ENCODE results near the gene SNAP25. TPM values are rescaled to one million over a fixed set of nuclear protein-coding genes. Genes with fewer than 3 reads are reported as not detected.

The SNAP25 gene
- total RNA-seq, 1 donor from 2014 or later: 1.6 TPM

GRCh38 chr20:10240655-10241054 is 22.0 kb downstream of the SNAP25 start:
- Mint-ChIP-seq H3K9me3 (ENCODE audit: unreplicated experiment) (no peaks in the 10 kb centered on the region), H3K4me1 (ENCODE audit: unreplicated experiment) (peaks cover 2% of the 10 kb centered on the region), H3K36me3 (ENCODE audit: unreplicated experiment) (no peaks in the 10 kb centered on the region), H3K4me3 (ENCODE audit: unreplicated experiment) (no peak overlapping the region), H3K27me3 (ENCODE audit: unreplicated experiment) (peaks cover 2% of the 10 kb centered on the region), H3K27ac (ENCODE audit: unreplicated experiment) (no peak overlapping the region)
- TF ChIP-seq, protein P1, sequence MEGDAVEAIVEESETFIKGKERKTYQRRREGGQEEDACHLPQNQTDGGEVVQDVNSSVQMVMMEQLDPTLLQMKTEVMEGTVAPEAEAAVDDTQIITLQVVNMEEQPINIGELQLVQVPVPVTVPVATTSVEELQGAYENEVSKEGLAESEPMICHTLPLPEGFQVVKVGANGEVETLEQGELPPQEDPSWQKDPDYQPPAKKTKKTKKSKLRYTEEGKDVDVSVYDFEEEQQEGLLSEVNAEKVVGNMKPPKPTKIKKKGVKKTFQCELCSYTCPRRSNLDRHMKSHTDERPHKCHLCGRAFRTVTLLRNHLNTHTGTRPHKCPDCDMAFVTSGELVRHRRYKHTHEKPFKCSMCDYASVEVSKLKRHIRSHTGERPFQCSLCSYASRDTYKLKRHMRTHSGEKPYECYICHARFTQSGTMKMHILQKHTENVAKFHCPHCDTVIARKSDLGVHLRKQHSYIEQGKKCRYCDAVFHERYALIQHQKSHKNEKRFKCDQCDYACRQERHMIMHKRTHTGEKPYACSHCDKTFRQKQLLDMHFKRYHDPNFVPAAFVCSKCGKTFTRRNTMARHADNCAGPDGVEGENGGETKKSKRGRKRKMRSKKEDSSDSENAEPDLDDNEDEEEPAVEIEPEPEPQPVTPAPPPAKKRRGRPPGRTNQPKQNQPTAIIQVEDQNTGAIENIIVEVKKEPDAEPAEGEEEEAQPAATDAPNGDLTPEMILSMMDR (IDR thresholded peaks at IDR 0.05): no peak
- DNase-seq (ENCODE audit: extremely low spot score, unreplicated experiment): no peak

DNA sequence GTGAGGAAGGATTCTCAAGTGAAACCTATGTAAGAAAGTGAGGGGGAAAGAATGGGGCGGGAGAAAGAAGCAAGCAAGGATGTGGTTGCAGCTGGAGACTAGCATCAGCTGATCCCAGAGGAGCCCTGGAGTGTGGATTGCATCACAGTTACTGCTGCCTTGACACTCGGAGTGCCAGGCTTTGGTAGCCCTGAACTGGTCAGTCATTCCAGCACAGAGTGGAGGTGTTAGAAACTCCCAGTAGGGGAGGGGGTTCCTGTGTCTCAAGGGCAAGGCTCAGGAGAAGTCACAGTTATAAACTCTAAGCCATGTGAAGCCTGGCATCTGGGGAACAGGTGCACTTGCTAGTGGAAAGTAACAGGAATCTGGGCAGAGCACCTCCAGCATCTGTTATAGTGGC is 23.5 kb downstream of the SNAP25 start:
- Mint-ChIP-seq H3K4me1 (ENCODE audit: unreplicated experiment) (peaks cover 2% of the 10 kb centered on the region), H3K27ac (ENCODE audit: unreplicated experiment) (no peak overlapping the region), H3K9me3 (ENCODE audit: unreplicated experiment) (no peaks in the 10 kb centered on the region), H3K36me3 (ENCODE audit: unreplicated experiment) (no peaks in the 10 kb centered on the region), H3K4me3 (ENCODE audit: unreplicated experiment) (no peak overlapping the region), H3K27me3 (ENCODE audit: unreplicated experiment) (peaks cover 4% of the 10 kb centered on the region)
- DNase-seq (ENCODE audit: extremely low spot score, unreplicated experiment): no peak
- TF ChIP-seq, protein P1 (IDR thresholded peaks at IDR 0.05): no peak

DNA sequence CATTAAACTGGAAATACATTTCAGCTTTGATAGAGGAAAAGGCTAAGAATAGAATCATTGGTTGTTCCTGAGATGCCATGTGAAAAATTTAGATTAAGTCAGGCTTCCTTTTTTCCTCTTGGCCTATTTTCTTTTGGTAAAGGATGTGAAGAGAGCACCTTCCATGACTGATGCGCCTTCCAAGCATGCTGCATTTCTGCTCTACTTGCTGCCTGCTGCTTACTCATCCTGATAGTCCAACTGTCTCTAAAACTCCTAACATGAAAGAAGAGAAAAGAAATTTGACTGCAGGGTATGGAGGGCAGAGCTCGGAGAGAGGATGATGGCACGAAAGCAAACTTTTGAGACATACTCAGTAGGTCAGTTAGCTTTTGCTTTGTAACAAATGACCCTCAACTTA is 28.8 kb downstream of the SNAP25 start:
- Mint-ChIP-seq H3K27me3 (ENCODE audit: unreplicated experiment) (peaks cover 4% of the 10 kb centered on the region), H3K36me3 (ENCODE audit: unreplicated experiment) (no peaks in the 10 kb centered on the region), H3K4me3 (ENCODE audit: unreplicated experiment) (no peak overlapping the region), H3K27ac (ENCODE audit: unreplicated experiment) (no peak overlapping the region), H3K4me1 (ENCODE audit: unreplicated experiment) (no peaks in the 10 kb centered on the region), H3K9me3 (ENCODE audit: unreplicated experiment) (no peaks in the 10 kb centered on the region)
- no peak for DNase-seq (ENCODE audit: extremely low spot score, unreplicated experiment)
- TF ChIP-seq, protein P1 (IDR thresholded peaks at IDR 0.05): no peak

DNA sequence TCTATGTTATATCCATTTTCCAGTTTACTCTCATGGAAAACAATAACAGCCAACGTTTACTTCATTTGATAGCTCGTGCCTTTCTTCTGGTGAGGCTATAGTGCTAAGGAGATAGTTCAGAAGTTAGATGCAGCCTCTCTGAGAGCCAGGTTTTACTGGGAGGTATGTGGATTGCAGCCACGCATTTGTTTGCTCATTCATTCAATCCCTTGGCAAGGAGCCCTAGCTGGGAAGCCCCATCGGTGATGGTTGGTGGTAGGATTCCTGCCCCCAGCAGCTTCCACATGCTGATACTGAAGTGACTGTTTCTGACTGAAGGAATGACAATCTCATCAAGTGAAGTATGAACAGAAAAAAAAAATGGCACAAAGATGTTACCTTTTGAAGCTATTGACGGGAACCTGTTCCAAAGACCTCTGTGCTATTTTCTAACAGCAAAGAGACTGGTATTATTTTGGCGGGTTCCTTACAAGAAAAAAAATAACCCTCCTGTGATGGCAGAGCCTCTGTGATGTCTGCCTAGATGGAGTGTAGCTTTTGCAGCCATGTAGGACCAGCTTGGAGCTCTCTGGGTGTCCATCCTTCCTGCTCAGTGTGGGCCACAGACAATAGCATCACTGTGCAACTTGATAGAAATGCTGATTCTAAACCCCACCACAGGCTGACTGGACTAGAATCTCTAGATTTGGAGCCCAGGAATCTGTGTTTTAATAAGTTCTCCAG is 30.6 kb downstream of the SNAP25 start:
- TF ChIP-seq, protein P1 (IDR thresholded peaks at IDR 0.05): no peak
- H3K4me3 Mint-ChIP-seq (ENCODE audit: unreplicated experiment): no peak overlapping the region
- no peaks in the 10 kb centered on the region for H3K4me1 Mint-ChIP-seq (ENCODE audit: unreplicated experiment)
- H3K27me3 Mint-ChIP-seq (ENCODE audit: unreplicated experiment): peaks cover 2% of the 10 kb centered on the region
- H3K27ac Mint-ChIP-seq (ENCODE audit: unreplicated experiment): no peak overlapping the region
- no peaks in the 10 kb centered on the region for H3K9me3 Mint-ChIP-seq (ENCODE audit: unreplicated experiment)
- DNase-seq (ENCODE audit: extremely low spot score, unreplicated experiment): no peak
- H3K36me3 Mint-ChIP-seq (ENCODE audit: unreplicated experiment): no peaks in the 10 kb centered on the region

GRCh38 chr20:10249822-10250221 is 31.2 kb downstream of the SNAP25 start:
- no peaks in the 10 kb centered on the region for H3K36me3 Mint-ChIP-seq (ENCODE audit: unreplicated experiment)
- TF ChIP-seq, protein P1 (IDR thresholded peaks at IDR 0.05): no peak
- peaks cover 2% of the 10 kb centered on the region for H3K27me3 Mint-ChIP-seq (ENCODE audit: unreplicated experiment)
- H3K4me1 Mint-ChIP-seq (ENCODE audit: unreplicated experiment): no peaks in the 10 kb centered on the region
- H3K27ac Mint-ChIP-seq (ENCODE audit: unreplicated experiment): no peak overlapping the region
- H3K9me3 Mint-ChIP-seq (ENCODE audit: unreplicated experiment): no peaks in the 10 kb centered on the region
- DNase-seq (ENCODE audit: extremely low spot score, unreplicated experiment): no peak
- no peak overlapping the region for H3K4me3 Mint-ChIP-seq (ENCODE audit: unreplicated experiment)

Measured in osteocyte (in vitro differentiated cells).